Erythroblast (primary cell): Measurements from ENCODE around the gene C9orf50.

Experiments used
- GATA1 ChIP-seq: IDR thresholded peaks from 2 replicates; pipeline ENCODE4 v1.6.1; 2011; ENCODE audit warnings: low read depth, mild to moderate bottlenecking, control low read depth, low read length, moderate library complexity
- POLR2A ChIP-seq: IDR thresholded peaks from 2 replicates; pipeline ENCODE4 v1.6.1; 2011; ENCODE audit warnings: mild to moderate bottlenecking, low read length

- TF ChIP-seq POLR2A (no peak), GATA1 (no peak)
Observed at GRCh38 chr9:129630967-129631673, 10.2 kb upstream of the C9orf50 start.
